Sigmoid colon (tissue), 7 donors: ENCODE results near the gene CCNI. TPM values are rescaled to one million over a fixed set of nuclear protein-coding genes. Genes with fewer than 3 reads are reported as not detected.
"Not testable (repeated sequence)": the region's sequence is repeated elsewhere in the genome, so short reads cannot be mapped to it uniquely, and the experiment has no call there.

Experiments used
- DNase-seq: peaks from one replicate; pipeline ENCODE4 v3.0.0-alpha.2; 2019
- H3K27ac ChIP-seq, 4 donors: fragments of 200-600 bp; sonication (generic); one replicate each; pipeline ENCODE4 v1.5.1; 2016 to 2019; ENCODE audit warnings: mild to moderate bottlenecking in 1 of 4
- H3K27me3 ChIP-seq, 3 donors: fragments of 200-600 bp; sonication (generic); one replicate each; pipeline ENCODE4 v1.5.1; 2019; ENCODE audit warnings: mild to moderate bottlenecking in 1 of 3
- H3K36me3 ChIP-seq, 4 donors: fragments of 200-600 bp; sonication (generic); one replicate each; pipeline ENCODE4 v1.5.1; 2016 to 2019
- H3K4me1 ChIP-seq, 4 donors: fragments of 200-600 bp; sonication (generic); one replicate each; pipeline ENCODE4 v1.5.1; 2017 to 2019
- H3K4me3 ChIP-seq, 4 donors: fragments of 200-600 bp; sonication (generic); one replicate each; pipeline ENCODE4 v1.5.1; 2017 to 2019; ENCODE audit warnings: mild to moderate bottlenecking in 2 of 4, moderate library complexity in 1 of 4
- H3K9me3 ChIP-seq, 4 donors: fragments of 200-600 bp in 3 of 4; sonication (generic) in 3 of 4; one replicate each; pipeline versions ENCODE4 v1.5.1 to v1.6.1; 2013 to 2019
- EP300 ChIP-seq, 4 donors: sonication (generic); formaldehyde crosslinking; IDR thresholded peaks; one replicate each; pipeline ENCODE4 v1.6.1; 2017; ENCODE audit warnings: antibody characterized with exemption in 4 of 4
- POLR2A ChIP-seq, 2 donors: fragments of 450-650 bp; IDR thresholded peaks; one replicate each; pipeline ENCODE4 v1.6.1; 2016; ENCODE audit warnings: antibody characterized with exemption in 2 of 2, mild to moderate bottlenecking in 2 of 2, moderate library complexity in 2 of 2
- POLR2AphosphoS5 ChIP-seq, 4 donors: sonication (generic); formaldehyde crosslinking; IDR thresholded peaks; one replicate each; pipeline ENCODE4 v1.6.1; 2017; ENCODE audit warnings: antibody characterized with exemption in 4 of 4
- WGBS, 2 donors: extraction: QIAGEN DNeasy Blood & Tissue Kit; methylation state at CpG; one replicate each; pipeline ENCODE4 v1.1.7; 2013; 5-methylcytosine and 5-hydroxymethylcytosine counted together
- intact Hi-C: fragments of 100-400 bp; cut with DNase I; formaldehyde crosslinking; loops from one replicate; pipeline ENCODE4 v1.15.1; 2023
- polyA plus RNA-seq, 3 donors: library from polyadenylated mRNA; stranded (reverse); fragments of 200-250 nt; gene quantifications; one replicate each; pipeline ENCODE4 v1.2.3, GENCODE V29; 2013
- total RNA-seq, 4 donors: library from RNA; depleted of rRNA; stranded (reverse); fragments of >200 nt; gene quantifications; one replicate each; pipeline ENCODE4 v1.1.0, GENCODE V29; 2016
- TF ChIP-seq, protein P1 (sequence below), 4 experiments: fragments of 450-650 bp in 3 of 4; fragments of 200-600 bp in 1 of 4; IDR thresholded peaks; one replicate each; pipeline ENCODE4 v1.5.1; 2016 to 2019; ENCODE audit warnings: antibody characterized with exemption in 4 of 4, mild to moderate bottlenecking in 3 of 4, moderate library complexity in 2 of 4
- donor health status: healthy with polysubstance abuse.
- donor health status: Bipolar disorder and iron deficiency.
- donor health status: healthy.

CCNI gene
- total and polyA plus RNA-seq, 7 donors: 118 to 339 (median 248) TPM

DNA sequence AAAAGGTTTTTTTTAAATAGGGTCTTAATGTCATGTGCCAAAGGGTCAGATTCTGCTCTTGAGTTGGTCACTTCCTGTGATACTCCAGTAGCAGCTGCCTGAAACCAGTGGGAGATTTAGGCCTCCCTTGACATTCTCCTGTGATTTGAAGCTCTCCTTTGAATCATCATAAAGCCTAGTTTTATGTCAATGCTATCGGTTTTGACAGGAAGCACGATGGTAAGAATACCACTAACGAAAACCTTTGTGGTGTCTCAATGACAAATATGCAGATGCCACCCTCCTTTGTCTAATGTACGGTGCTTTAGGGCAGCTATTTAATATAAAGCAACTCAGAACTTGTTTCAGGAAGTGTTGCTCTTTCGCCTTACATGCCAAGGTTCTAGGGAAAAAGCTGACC, 44.2 kb downstream of the CCNI start:
- 78 to 93% methylated on average over 5 of the region's 5 CpGs for whole genome bisulfite sequencing, 2 donors
- Histone ChIP-seq H3K9me3 (no peaks in the 10 kb centered on the region), H3K4me1 (no peaks in the 10 kb centered on the region), H3K27ac (no peak overlapping the region), H3K36me3 (peaks cover 0 to 84% (median 11%) of the 10 kb centered on the region in 4 donors), H3K27me3 (no peaks in the 10 kb centered on the region), H3K4me3 (no peak overlapping the region)
- intact Hi-C loops: no loop called here
- no peak for TF ChIP-seq EP300 (IDR thresholded peaks at IDR 0.05)
- no peak for TF ChIP-seq POLR2AphosphoS5 (IDR thresholded peaks at IDR 0.05)
- TF ChIP-seq POLR2A (IDR thresholded peaks at IDR 0.05): no peak
- TF ChIP-seq, protein P1, sequence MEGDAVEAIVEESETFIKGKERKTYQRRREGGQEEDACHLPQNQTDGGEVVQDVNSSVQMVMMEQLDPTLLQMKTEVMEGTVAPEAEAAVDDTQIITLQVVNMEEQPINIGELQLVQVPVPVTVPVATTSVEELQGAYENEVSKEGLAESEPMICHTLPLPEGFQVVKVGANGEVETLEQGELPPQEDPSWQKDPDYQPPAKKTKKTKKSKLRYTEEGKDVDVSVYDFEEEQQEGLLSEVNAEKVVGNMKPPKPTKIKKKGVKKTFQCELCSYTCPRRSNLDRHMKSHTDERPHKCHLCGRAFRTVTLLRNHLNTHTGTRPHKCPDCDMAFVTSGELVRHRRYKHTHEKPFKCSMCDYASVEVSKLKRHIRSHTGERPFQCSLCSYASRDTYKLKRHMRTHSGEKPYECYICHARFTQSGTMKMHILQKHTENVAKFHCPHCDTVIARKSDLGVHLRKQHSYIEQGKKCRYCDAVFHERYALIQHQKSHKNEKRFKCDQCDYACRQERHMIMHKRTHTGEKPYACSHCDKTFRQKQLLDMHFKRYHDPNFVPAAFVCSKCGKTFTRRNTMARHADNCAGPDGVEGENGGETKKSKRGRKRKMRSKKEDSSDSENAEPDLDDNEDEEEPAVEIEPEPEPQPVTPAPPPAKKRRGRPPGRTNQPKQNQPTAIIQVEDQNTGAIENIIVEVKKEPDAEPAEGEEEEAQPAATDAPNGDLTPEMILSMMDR (IDR thresholded peaks at IDR 0.05): no peak
- no peak for DNase-seq

DNA sequence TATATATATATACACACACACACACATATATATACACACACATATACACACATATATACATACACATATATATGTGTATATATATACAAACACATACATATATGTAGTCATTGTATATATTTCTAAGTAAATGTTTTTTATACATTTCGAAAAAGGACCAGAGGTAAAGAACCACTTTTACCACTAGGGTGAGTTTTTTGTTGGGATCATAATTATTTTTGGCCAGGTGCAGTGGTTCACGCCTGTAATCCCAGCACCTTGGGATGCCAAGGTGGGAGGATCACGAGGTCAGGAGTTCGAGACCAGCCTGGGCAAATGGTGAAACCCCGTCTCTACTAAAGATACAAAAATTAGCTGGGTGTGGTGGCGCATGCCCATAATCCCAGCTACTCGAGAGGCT, 46.0 kb downstream of the CCNI start:
- H3K4me3 ChIP-seq, H3K27ac ChIP-seq, DNase-seq, intact Hi-C loops, H3K27me3 ChIP-seq, H3K9me3 ChIP-seq, H3K4me1 ChIP-seq: not testable (repeated sequence)
- H3K36me3 ChIP-seq: peaks cover 0 to 83% (median 10%) of the 10 kb centered on the region in 4 donors
- WGBS, 2 donors: 95 to 98% methylated on average over 7 of the region's 7 CpGs

DNA sequence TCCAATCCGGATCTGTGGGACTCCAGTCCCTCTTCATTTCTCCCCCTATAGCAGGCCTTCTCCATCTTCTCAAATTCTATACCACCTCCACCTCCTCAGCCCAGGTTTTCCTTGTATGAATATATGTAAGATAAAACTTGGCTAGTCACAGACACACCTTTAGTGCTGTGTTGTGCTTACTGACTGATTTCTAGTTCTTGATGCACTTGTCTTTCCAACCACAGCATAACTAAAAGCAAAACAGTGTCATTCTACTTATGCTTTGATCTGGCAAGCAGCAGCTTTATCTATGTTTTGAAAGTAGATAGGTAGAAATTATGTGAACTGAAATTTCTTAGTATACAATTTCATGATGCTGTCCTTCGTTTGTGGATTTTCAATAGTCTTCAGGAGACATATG, 47.5 kb downstream of the CCNI start:
- H3K36me3 ChIP-seq: peaks cover 0 to 82% (median 15%) of the 10 kb centered on the region in 4 donors
- intact Hi-C loops: no loop called here
- H3K27ac ChIP-seq: no peak overlapping the region
- no peak for TF ChIP-seq POLR2A (IDR thresholded peaks at IDR 0.05)
- TF ChIP-seq POLR2AphosphoS5 (IDR thresholded peaks at IDR 0.05): no peak
- TF ChIP-seq EP300 (IDR thresholded peaks at IDR 0.05): no peak
- TF ChIP-seq, protein P1 (IDR thresholded peaks at IDR 0.05): no peak
- no peaks in the 10 kb centered on the region for H3K9me3 ChIP-seq
- no peak overlapping the region for H3K4me3 ChIP-seq
- DNase-seq: no peak
- 82 to 89% methylated on average over 2 of the region's 2 CpGs for WGBS, 2 donors
- H3K27me3 ChIP-seq: no peaks in the 10 kb centered on the region
- no peaks in the 10 kb centered on the region for H3K4me1 ChIP-seq

DNA sequence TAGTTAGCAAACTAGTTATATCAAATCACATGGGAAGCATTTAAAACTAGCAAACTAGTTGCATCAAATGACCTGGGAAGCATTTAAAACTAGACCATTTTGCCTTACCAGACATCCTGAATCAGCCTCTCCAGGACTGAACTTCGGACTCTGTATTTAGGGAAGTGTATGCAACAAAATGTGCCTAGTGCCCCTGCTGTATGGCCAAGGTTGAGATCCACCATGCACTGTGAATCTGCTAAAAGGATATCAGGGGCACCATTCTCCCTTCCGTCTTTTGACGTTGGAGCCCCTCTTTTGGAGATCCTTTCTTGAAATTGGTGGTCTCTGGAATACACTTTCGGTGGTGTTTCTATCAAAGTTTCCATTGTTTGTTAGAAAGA, 49.5 kb downstream of the CCNI start:
- peaks cover 0 to 63% (median 15%) of the 10 kb centered on the region in 4 donors for H3K36me3 ChIP-seq
- intact Hi-C loops: no loop called here

DNA sequence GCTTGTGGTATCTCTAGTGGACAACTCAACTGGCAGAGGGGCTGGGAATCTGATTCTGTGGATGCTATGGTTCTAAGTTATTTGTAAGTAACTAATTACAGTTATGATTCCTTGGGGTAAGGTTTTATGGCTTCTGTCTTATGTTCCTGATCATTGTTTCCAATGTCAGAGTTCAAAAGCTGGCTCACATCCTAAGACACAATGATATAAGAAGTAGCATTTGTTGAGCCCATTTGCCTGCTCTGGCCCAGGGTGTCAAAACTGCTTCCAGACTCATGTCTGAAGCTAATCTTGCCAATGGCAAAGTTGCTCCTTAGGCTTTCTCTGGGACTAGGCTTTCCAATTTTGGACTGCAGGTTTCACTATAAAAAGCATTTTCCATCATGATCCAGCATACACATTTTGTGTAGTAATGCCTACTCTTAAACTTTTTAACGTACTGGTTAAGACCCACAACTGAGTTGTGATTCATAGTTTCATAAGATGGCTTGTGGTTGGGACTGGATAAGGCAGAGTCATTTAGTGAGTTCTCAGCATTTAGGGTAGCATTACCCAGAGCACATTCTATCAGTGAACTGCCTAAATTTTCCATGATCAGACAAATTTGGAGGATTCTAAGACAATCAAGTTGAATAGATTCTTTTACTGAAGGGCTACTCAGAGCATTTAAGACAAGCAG, 50.0 kb downstream of the CCNI start:
- no peak overlapping the region for H3K4me3 ChIP-seq
- no peak for TF ChIP-seq EP300 (IDR thresholded peaks at IDR 0.05)
- H3K27ac ChIP-seq: no peak overlapping the region
- DNase-seq: no peak
- H3K4me1 ChIP-seq: peaks cover 0 to 20% (median 18%) of the 10 kb centered on the region in 4 donors
- peaks cover 0 to 62% (median 15%) of the 10 kb centered on the region in 4 donors for H3K36me3 ChIP-seq
- 80 to 86% methylated on average over 1 of the region's 1 CpG for WGBS, 2 donors
- intact Hi-C loops: no loop called here
- no peaks in the 10 kb centered on the region for H3K27me3 ChIP-seq
- H3K9me3 ChIP-seq: no peaks in the 10 kb centered on the region

More for the DNA sequence above, 49.5 kb downstream of the CCNI start:
- WGBS, 2 donors: 96 to 97% methylated on average over 4 of the region's 4 CpGs
- Histone ChIP-seq H3K4me1 (peaks cover 0 to 17% (median 16%) of the 10 kb centered on the region in 4 donors), H3K27me3 (no peaks in the 10 kb centered on the region), H3K4me3 (no peak overlapping the region), H3K9me3 (no peaks in the 10 kb centered on the region), H3K27ac (no peak overlapping the region)
- TF ChIP-seq, protein P1 (IDR thresholded peaks at IDR 0.05): no peak
- no peak for TF ChIP-seq POLR2AphosphoS5 (IDR thresholded peaks at IDR 0.05)
- TF ChIP-seq POLR2A (IDR thresholded peaks at IDR 0.05): no peak
- TF ChIP-seq EP300 (IDR thresholded peaks at IDR 0.05): no peak
- DNase-seq: no peak

DNA sequence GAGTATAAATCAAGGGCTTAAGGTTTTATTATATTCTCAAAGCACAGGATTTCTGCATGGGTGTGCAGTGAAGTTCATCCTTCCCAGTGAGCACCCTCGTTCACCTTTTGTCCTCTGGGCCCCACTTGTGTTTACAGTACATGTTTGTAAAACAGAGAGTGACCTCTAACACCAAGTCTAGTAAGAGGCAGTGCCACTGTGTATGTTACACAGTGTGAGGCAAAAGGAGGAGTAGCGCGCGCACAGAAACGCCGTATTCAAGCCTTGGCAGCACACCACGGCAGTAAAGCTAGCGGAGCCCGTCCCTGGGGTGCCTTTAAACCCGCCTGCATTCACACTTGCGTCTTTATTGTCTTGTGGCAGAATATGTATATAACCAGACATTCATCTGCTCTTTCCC, 51.9 kb downstream of the CCNI start:
- H3K27ac ChIP-seq: no peak overlapping the region
- TF ChIP-seq EP300 (IDR thresholded peaks at IDR 0.05) (no peak), POLR2AphosphoS5 (IDR thresholded peaks at IDR 0.05) (no peak), POLR2A (IDR thresholded peaks at IDR 0.05) (no peak)
- TF ChIP-seq, protein P1 (IDR thresholded peaks at IDR 0.05): no peak
- H3K4me3 ChIP-seq: no peak overlapping the region
- peaks cover 0 to 20% (median 18%) of the 10 kb centered on the region in 4 donors for H3K4me1 ChIP-seq
- H3K9me3 ChIP-seq: no peaks in the 10 kb centered on the region
- 78 to 86% methylated on average over 11 of the region's 11 CpGs for whole genome bisulfite sequencing, 2 donors
- DNase-seq: no peak
- no peaks in the 10 kb centered on the region for H3K27me3 ChIP-seq
- intact Hi-C loops: no loop called here
- peaks cover 0 to 62% (median 16%) of the 10 kb centered on the region in 4 donors for H3K36me3 ChIP-seq
